Adrenal gland (tissue), 5 donors: ENCODE data around the gene COL6A1.

Experiments used
- POLR2A ChIP-seq, 2 donors: fragments of 450-650 bp; IDR thresholded peaks; one replicate each; pipeline ENCODE4 v1.6.1; 2017; ENCODE audit warnings: antibody characterized with exemption in 2 of 2, mild to moderate bottlenecking in 2 of 2, moderate library complexity in 1 of 2
- TF ChIP-seq, protein P1 (sequence below), 6 experiments: fragments of 450-650 bp in 4 of 6; fragments of 200-600 bp in 2 of 6; sonication (generic) in 1 of 6; IDR thresholded peaks; 1 replicate in 5 of 6; 2 replicates in 1 of 6; pipeline versions ENCODE4 v1.5.1 to v1.8.0; 2016 to 2021; ENCODE audit warnings: antibody characterized with exemption in 6 of 6, mild to moderate bottlenecking in 2 of 6, moderate library complexity in 1 of 6
- donor health status: DM: no; HTN: no; CAD: no.

DNA sequence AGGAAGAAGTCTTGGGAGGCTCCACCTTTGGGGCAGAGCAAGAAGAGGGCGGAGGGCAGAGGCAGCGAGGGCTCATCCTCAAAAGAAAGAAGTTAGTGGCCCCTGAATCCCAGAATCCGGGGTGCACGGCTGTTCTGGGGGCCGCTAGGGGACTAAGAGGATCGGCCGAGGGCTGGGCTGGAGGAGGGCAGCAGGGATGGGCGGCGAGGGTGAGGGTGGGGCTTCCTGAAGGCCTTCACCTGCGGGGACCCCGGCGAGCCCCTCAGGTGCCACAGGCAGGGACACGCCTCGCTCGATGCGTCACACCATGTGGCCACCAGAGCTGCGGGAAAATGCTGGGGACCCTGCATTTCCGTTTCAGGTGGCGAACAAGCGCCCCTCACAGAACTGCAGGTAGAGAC, 23.9 kb downstream of the COL6A1 start:
- TF ChIP-seq, protein P1, sequence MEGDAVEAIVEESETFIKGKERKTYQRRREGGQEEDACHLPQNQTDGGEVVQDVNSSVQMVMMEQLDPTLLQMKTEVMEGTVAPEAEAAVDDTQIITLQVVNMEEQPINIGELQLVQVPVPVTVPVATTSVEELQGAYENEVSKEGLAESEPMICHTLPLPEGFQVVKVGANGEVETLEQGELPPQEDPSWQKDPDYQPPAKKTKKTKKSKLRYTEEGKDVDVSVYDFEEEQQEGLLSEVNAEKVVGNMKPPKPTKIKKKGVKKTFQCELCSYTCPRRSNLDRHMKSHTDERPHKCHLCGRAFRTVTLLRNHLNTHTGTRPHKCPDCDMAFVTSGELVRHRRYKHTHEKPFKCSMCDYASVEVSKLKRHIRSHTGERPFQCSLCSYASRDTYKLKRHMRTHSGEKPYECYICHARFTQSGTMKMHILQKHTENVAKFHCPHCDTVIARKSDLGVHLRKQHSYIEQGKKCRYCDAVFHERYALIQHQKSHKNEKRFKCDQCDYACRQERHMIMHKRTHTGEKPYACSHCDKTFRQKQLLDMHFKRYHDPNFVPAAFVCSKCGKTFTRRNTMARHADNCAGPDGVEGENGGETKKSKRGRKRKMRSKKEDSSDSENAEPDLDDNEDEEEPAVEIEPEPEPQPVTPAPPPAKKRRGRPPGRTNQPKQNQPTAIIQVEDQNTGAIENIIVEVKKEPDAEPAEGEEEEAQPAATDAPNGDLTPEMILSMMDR (IDR thresholded peaks at IDR 0.05) = no peak
- TF ChIP-seq POLR2A (IDR thresholded peaks at IDR 0.05) = no peak
